KBM-7 (cell line): ENCODE data around the gene CDC27.
"Not testable (repeated sequence)": the region's sequence is repeated elsewhere in the genome, so short reads cannot be mapped to it uniquely, and the experiment has no call there.

Experiments
- DNase-seq: peaks from one replicate; pipeline ENCODE4 v3.0.0-alpha.2; 2015
- in situ Hi-C: fragments of 300-500 bp; cut with MboI; formaldehyde crosslinking; loops from 2 replicates; pipeline ENCODE4 v1.14.3; 2020; ENCODE audit warnings: low sequenced_read_pairs, low pct_unique_long_range_greater_than_20kb, mixed read lengths

CDC27 gene, protein sequence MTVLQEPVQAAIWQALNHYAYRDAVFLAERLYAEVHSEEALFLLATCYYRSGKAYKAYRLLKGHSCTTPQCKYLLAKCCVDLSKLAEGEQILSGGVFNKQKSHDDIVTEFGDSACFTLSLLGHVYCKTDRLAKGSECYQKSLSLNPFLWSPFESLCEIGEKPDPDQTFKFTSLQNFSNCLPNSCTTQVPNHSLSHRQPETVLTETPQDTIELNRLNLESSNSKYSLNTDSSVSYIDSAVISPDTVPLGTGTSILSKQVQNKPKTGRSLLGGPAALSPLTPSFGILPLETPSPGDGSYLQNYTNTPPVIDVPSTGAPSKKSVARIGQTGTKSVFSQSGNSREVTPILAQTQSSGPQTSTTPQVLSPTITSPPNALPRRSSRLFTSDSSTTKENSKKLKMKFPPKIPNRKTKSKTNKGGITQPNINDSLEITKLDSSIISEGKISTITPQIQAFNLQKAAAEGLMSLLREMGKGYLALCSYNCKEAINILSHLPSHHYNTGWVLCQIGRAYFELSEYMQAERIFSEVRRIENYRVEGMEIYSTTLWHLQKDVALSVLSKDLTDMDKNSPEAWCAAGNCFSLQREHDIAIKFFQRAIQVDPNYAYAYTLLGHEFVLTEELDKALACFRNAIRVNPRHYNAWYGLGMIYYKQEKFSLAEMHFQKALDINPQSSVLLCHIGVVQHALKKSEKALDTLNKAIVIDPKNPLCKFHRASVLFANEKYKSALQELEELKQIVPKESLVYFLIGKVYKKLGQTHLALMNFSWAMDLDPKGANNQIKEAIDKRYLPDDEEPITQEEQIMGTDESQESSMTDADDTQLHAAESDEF

DNA sequence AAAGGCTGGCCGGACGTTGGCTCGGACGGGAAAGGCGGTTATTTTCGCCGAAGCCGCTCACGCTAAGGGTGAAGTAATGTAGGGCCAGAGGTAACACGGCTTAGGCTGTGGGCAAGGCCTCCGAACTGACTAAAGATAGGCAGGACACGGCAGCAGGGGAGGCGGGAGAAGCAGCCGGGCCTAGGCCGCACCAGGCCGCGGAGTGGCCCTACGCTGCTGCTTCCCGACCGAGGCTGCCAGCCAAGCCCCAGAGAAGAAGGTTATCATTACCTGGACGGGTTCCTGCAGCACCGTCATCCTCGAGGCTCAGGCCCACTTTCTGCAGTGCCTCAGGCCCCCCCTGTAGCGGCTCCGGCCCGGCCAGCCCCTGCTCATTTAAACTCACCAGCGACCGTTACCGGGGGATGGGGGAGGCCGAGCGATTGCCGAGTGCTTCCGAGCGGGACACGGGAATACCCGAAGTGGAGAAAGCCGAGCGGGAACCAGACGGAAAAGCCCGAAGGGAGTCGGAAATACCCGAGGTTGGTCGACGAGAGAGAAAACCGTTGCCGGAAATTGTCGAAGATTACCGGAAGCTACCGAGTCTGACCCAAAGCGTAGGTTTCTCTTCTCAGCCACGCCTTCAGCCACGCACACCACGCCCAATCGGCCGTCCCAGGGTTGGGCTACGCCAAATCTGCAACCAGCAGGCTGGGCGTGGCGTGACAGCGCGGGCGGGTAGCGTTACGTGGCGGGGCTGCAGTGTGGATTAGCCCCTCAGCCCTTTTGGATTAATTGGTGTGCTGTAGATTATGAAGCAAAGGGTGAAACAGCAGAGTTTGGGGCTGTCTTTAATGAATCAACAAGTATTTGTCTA lies at the start of gene CDC27:
CDC27 (minus strand) TSS at position 420 of the 856 bp plus-strand sequence; CDS start at position 297, 123 bp downstream.
- in situ Hi-C loops, result no loop called here
- peak; percentile 99 for DNase-seq

DNA sequence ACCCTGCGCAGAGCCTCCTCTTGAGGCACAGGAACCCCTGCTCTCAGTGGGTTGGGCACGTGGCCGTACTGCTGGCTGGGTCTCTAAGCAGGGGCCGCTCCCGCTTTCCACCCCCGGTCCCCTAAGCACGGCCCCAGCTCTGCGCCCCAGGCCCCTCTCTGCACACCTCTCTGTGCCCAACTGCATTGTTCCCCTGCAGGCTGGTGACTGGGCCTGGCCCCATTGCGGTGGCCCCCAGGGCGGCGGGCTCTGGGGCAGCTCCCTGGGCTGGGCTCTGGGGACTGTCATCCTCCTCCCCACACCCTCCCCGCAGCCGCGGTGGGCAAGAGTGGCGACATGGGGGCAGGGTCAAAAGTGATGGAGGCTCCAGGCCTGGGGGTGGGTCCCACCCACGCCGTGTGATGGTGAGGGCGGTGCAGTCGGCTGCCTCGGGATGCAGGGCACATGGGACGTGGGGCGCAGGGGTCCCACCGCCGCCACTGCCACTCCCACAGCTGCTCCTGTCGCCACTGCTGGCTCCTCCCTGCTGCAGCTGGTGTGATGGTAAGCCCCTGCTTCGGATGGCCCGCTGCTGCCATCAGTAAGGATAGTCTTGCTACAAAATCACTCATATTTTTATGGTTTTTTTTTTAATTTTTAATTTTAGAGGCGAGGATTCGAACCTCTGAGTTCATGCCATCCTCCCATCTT lies 49.4 kb upstream of the CDC27 start:
- in situ Hi-C loops, result no loop called here
- DNase-seq, result no peak

- in situ Hi-C loops, result no loop called here
These were observed 48.7 kb upstream of the CDC27 start for GRCh38 chr17:47237841-47238240.

DNA sequence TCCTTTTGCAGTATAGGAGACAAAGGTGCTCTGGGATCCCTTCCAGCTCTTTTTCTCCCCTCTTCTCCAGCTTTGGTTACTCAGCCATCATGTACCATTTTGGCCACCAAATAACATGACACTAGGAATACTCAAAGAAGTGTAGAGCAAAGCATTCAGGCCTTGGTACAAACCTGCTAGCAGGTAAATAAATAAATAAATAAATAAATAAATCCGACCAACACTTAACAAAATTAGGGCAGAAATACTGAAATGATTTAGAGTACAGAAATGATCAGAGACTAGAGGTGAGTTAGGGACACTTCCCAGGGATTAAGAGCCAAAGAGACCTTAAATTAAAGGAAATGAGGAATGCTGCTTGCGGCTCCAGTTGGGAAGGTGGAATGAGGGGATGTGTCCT lies 46.8 kb upstream of the CDC27 start:
- in situ Hi-C loops, result no loop called here
- no peak for DNase-seq

More at GRCh38 chr17:47237841-47238240, 48.7 kb upstream of the CDC27 start:
- DNase-seq, result no peak

DNA sequence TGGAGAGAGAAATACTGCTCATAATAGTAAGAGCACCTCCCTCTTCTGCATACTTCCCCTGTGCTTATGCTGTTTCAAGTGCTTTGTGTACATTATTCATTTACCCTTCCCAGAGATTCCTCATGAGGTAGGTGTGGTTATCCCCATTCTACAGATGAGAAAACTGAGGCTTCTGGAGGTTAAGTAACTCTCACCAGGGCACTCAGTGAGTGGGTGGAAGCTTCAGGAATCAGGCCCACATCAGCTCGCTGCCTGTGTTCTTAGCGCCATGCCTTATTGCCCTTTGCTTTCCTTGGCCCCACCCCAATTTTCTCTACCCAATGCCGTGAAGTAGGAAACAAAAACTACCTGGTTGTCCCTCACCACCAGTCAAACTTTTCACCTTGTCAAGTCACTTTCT lies 46.4 kb upstream of the CDC27 start:
- in situ Hi-C loops, result no loop called here
- no peak for DNase-seq

GRCh38 chr17:47232465-47232864 lies 43.4 kb upstream of the CDC27 start:
- DNase-seq, result no peak
- in situ Hi-C loops, result no loop called here

- in situ Hi-C loops, result no loop called here
- DNase-seq, result no peak
These were observed 42.8 kb upstream of the CDC27 start for GRCh38 chr17:47231866-47232265.

GRCh38 chr17:47231334-47231733 lies 42.2 kb upstream of the CDC27 start:
- no peak for DNase-seq
- in situ Hi-C loops, result no loop called here

DNA sequence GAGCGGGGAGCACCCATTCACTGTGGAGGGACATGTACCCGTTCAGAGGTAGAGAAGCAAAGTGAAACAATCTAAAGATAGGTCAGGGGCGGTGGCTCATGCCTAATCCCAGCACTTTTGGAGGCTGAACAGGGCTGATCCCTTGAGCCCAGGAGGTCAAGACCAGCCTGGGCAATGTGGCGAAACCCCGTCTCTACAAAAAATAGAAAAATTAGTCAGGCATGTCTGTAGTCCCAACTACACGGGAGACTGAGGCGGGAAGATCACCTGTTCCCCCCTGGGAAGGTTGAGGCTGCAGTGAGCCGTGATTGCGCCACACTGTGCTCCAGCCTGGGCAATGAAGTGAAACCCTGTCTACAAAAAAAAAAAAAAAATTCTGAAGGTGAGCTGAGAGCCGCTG lies 41.8 kb upstream of the CDC27 start:
- DNase-seq, result no peak
- in situ Hi-C loops, result no loop called here

DNA sequence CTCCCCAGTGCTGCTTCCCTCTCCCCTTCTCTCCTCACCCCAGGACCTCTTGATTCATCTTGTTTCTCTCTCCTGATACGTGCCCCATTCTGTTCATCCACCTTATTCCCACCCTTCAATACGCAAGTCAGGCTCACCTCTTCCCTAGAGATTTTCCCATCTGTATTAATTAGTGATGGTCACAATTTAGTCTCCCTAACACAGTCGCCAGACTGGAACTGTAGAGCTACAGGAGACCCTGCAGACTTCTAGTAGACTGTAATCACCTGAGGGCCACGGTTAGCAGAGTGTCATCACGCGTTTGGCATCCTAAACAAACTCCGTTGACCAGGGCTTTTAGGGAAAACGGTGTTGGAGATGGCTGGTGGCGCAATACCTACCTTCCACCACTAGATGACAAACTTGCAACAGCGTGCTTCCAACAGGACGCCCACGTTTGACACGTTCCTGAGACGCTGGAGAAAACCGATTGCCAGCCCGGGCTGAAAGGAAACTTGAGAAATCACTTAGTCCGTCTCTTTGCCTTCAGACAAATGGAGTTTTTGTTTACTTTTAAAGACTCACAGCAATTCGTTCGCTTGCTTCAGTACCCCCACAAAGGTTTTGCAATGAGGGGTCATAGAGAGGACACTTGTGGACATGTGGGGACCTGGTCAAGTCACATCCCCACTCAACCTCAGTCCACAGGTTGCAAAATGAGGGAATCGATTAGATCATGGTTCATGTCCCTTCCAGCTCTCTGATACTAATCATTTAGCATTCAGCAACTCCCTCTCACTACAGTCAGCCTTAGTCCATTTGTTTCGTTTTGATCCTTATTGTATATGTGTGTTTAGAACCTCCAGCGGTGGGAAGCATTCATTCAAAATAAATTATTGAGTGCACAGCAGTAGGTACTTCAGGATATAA lies 40.7 kb upstream of the CDC27 start:
- in situ Hi-C loops, result no loop called here
- peak; percentile 83 for DNase-seq

GRCh38 chr17:47227862-47228261 lies 38.8 kb upstream of the CDC27 start:
- DNase-seq, result no peak
- in situ Hi-C loops, result no loop called here

DNA sequence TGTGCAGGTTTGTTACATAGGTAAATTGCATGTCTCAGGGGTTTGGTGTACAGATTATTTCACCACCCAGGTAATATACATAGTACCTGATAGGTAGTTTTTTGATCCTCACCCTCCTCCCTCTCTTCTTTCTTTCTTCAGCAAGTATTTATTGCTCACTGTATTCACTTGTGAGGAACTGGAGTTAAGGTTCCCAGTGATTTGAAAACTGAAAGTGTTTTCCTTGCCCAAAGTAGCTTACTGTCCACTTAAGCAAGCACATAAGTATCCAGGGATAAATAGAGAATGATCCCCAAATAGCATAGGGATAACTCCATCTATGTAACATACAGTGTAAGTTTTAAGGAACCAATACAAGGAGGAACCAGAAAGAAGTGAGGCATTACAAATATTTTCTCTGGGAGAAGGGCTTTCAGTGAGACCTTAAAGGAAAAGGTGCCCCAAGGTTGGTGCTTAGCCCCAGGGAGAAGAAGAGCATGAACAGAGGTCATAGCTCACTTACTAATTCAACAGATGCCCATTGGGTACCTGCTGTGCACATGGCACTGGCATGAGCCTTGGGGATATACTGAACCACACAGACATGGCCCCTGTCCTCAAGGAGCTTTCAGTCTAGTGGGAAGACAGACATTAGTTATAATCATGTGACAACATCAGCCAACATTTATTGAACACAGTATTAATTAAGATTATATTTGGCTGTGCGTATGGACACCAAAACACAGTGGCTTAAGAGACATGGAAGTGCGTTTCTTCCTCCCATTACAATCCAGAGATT lies 37.0 kb upstream of the CDC27 start:
- in situ Hi-C loops, result no loop called here
- DNase-seq, result no peak

DNA sequence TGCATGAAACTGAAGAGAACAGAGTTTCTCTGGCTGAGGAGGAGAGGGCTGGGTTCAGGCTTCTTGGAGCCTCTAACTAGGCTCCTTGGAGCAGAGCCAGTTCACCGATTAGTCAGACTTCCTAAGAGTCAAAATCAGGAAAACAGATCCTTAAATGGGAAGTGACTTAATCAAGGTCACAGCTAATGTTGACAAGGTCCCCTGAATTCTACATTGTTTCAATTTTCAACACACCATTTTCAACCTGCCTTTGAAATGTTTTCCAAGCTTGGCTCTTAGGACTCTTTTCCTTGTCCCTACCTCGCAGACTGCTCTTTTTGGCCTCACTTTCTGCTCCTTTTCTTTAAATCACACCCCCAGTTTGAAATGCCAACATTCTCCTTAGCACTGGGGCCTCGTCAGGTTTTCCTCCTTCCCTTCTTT lies 36.4 kb upstream of the CDC27 start:
- DNase-seq, result peak; percentile 26
- in situ Hi-C loops, result no loop called here

DNA sequence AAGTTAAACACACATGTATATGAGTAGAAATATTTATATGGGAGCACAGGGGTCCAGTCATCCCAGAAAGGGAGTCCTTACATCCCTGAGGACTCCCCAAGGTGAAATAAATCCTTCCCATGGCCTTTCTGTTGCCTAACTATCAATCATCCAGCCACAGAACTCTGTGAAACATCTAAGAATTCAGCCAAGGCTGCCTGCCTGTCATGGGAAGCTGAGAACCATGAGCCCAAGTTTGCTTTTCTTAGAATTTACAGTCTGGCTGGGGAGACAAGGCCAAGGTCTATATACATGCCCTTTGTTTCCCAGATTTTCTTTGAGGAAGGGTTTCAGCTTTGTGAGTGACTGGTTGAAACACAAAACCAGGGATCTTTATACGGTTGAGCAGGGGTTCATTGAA lies 35.9 kb upstream of the CDC27 start:
- no peak for DNase-seq
- in situ Hi-C loops, result no loop called here

- DNase-seq, in situ Hi-C loops: not testable (repeated sequence)
These were observed 35.0 kb upstream of the CDC27 start for GRCh38 chr17:47224077-47224476.

DNA sequence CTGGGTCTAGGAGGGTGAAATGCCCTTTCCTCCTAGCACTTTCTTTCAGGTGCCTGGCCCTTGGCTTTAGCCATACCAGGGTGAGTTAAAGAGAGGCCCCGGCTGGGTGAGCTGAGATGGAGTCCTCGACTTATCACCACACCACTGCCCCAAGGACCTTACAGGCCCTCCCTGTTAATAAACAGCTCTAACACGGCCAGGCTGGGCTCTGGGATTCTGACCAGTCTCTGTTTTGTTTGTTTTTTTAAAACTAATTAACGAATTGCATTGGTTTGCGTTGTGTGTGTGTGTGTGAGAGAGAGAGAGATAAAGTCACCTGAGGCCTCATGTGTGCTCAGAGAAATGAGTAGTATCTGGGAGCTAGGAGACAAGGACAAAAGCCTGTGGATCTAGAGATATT lies 34.4 kb upstream of the CDC27 start:
- in situ Hi-C loops, result no loop called here
- DNase-seq, result no peak

DNA sequence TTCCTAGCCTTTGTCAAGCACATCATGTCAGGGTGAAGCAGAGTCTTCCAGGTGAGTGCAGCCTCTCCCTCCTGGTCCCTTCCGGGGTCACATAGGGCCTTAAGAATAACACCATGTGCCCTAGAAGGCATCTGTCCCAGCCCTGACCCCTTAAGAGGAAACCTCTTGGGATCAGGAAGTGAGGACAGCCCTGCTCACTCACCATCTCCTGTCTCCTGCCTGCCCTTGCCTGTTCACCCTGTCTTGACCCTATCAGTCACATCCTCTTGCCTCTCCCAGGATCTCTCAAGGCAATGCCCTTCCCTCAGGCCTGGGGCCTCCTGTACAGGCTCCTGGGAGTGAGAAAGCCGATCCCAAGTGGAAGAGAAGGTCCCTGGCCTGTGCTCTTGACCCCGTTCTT lies 33.9 kb upstream of the CDC27 start:
- in situ Hi-C loops, result no loop called here

More for the DNA sequence above, 33.9 kb upstream of the CDC27 start:
- DNase-seq, result no peak
